ENCODE measurements around the gene USP47. TPM values are rescaled to one million over a fixed set of nuclear protein-coding genes. Genes with fewer than 3 reads are reported as not detected.

Gene USP47
- total RNA-seq, 1 donor from 2014 or later: 71.7 TPM

DNA sequence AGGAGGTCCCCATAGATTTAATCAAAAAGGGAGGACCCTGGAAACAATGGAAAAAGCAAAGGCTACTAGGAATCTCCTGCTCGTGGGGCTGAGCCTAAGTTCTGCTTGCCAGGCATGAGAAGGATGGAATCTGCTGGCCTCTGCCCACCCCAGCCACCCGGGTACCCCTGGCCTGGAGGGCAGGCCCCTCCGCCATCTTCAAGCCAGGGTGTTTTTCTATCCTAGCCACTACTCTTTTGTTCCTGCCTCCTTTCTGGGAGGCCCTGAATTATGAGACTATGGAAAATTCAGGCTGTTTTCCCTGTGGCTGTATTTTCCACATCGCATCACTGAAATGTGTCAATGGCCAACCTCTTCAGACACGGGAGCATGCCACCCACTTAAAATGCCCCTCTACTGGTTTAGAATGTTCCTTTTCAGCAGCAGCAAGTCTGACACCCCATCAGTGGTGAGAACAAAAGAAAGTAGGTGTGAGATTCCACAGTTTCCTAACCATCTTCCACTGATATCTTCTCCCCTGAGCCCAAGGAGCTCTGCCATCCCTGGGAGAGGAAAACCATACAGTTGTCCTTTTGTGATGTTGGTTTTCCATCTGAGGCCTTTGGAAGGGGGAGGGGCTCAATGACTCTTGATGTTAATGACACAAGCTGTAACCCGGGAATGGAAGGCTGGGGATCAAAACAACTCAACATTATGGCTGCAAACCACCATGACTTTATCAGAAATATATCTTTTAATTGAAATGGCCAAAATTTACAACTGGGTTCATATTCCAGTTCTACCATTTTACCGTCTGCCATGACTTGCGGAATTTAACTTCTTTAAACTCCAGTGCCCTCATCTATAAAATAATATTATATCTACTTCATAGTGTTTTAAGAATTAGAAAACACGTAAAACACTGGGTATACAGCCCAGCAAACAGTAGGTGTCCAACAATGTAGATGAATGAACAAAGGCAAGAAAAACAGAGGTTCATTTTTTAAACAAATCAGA is 144.5 kb downstream of the USP47 start:
- Histone ChIP-seq H3K4me2 (no peak overlapping the region), H2AFZ (replicated peaks) (no peak overlapping the region), H3K9me3 (ENCODE audit: low read depth) (no peaks in the 10 kb centered on the region), H3F3A (ENCODE audit: low read depth) (no peaks in the 10 kb centered on the region), H4K20me1 (ENCODE audit: low read depth) (no peaks in the 10 kb centered on the region), H3K79me2 (ENCODE audit: low read depth) (no peaks in the 10 kb centered on the region), H3K27ac (no peak overlapping the region), H3K4me1 (no peaks in the 10 kb centered on the region), H3K36me3 (no peaks in the 10 kb centered on the region), H3K4me3 (no peak overlapping the region), H3K9ac (no peak overlapping the region), H3K27me3 (no peaks in the 10 kb centered on the region)
- Mint-ChIP-seq H3K9me3 (peaks cover 4% of the 10 kb centered on the region), H3K27ac (no peak overlapping the region), H3K27me3 (ENCODE audit: insufficient read depth, low read depth) (no peaks in the 10 kb centered on the region), H3K36me3 (peaks cover 23% of the 10 kb centered on the region), H3K4me3 (no peak overlapping the region), H3K4me1 (peaks cover 4% of the 10 kb centered on the region)
- DNase-seq (ENCODE audit: low spot score): no peak
- TF ChIP-seq EZH2 (IDR thresholded peaks at IDR 0.05) (no peak), EZH2phosphoT487 (IDR thresholded peaks at IDR 0.05) (no peak)
- TF ChIP-seq, protein P1, sequence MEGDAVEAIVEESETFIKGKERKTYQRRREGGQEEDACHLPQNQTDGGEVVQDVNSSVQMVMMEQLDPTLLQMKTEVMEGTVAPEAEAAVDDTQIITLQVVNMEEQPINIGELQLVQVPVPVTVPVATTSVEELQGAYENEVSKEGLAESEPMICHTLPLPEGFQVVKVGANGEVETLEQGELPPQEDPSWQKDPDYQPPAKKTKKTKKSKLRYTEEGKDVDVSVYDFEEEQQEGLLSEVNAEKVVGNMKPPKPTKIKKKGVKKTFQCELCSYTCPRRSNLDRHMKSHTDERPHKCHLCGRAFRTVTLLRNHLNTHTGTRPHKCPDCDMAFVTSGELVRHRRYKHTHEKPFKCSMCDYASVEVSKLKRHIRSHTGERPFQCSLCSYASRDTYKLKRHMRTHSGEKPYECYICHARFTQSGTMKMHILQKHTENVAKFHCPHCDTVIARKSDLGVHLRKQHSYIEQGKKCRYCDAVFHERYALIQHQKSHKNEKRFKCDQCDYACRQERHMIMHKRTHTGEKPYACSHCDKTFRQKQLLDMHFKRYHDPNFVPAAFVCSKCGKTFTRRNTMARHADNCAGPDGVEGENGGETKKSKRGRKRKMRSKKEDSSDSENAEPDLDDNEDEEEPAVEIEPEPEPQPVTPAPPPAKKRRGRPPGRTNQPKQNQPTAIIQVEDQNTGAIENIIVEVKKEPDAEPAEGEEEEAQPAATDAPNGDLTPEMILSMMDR (IDR thresholded peaks at IDR 0.05): no peak

- H3K4me2 ChIP-seq: no peak overlapping the region
- no peak overlapping the region for H3K27ac Mint-ChIP-seq
- H3F3A ChIP-seq (ENCODE audit: low read depth): no peaks in the 10 kb centered on the region
- no peaks in the 10 kb centered on the region for H4K20me1 ChIP-seq (ENCODE audit: low read depth)
- H3K79me2 ChIP-seq (ENCODE audit: low read depth): no peaks in the 10 kb centered on the region
- H3K36me3 Mint-ChIP-seq: peaks cover 21% of the 10 kb centered on the region
- H3K4me3 Mint-ChIP-seq: no peak overlapping the region
- TF ChIP-seq EZH2phosphoT487 (IDR thresholded peaks at IDR 0.05) (no peak), EZH2 (IDR thresholded peaks at IDR 0.05) (no peak)
- TF ChIP-seq, protein P1 (IDR thresholded peaks at IDR 0.05): peak; percentile 38
- no peaks in the 10 kb centered on the region for H3K36me3 ChIP-seq
- no peak overlapping the region for H3K27ac ChIP-seq
- H3K4me1 ChIP-seq: no peaks in the 10 kb centered on the region
- H3K27me3 Mint-ChIP-seq (ENCODE audit: insufficient read depth, low read depth): no peaks in the 10 kb centered on the region
- no peak overlapping the region for H3K9ac ChIP-seq
- H2AFZ ChIP-seq (replicated peaks): no peak overlapping the region
- H3K4me1 Mint-ChIP-seq: peaks cover 5% of the 10 kb centered on the region
- no peak for DNase-seq (ENCODE audit: low spot score)
- no peaks in the 10 kb centered on the region for H3K9me3 ChIP-seq (ENCODE audit: low read depth)
- no peaks in the 10 kb centered on the region for H3K27me3 ChIP-seq
- H3K4me3 ChIP-seq: no peak overlapping the region
- H3K9me3 Mint-ChIP-seq: no peaks in the 10 kb centered on the region
These were observed 145.8 kb downstream of the USP47 start for GRCh38 chr11:11987503-11988022.

DNA sequence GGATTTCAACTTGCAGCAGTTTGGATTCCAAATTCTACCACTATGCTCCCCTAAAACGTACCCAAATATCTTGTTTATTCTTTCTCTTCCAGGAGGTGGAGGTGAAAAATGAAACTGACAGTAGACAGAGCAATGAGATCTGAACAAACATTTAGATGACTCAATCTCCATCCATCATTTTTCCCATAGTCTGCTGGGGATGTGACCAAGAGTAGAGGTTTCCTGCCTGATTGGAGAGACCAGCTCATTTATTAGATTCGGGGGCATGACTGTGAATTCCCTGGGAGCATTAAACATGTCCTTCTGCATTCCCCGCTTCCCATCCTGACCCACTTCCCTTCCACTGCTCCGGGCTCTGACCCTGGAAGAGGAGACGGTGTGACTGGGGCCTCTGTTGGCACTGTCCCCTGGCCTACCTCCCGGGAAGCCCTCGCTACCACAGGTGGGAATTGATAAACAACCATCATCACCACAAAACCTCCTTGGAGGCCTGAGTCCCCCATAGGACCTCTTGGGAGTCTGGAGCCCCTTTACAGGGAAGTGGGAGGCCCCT is 146.4 kb downstream of the USP47 start:
- Histone ChIP-seq H4K20me1 (ENCODE audit: low read depth) (no peaks in the 10 kb centered on the region), H3K4me1 (no peaks in the 10 kb centered on the region), H3K27ac (no peak overlapping the region), H3F3A (ENCODE audit: low read depth) (no peaks in the 10 kb centered on the region), H3K79me2 (ENCODE audit: low read depth) (no peaks in the 10 kb centered on the region), H3K4me2 (no peak overlapping the region), H2AFZ (replicated peaks) (no peak overlapping the region), H3K4me3 (no peak overlapping the region), H3K36me3 (no peaks in the 10 kb centered on the region), H3K9me3 (ENCODE audit: low read depth) (no peaks in the 10 kb centered on the region), H3K27me3 (no peaks in the 10 kb centered on the region), H3K9ac (no peak overlapping the region)
- Mint-ChIP-seq H3K4me1 (peaks cover 5% of the 10 kb centered on the region), H3K27me3 (ENCODE audit: insufficient read depth, low read depth) (no peaks in the 10 kb centered on the region), H3K9me3 (no peaks in the 10 kb centered on the region), H3K27ac (no peak overlapping the region), H3K4me3 (no peak overlapping the region), H3K36me3 (peaks cover 19% of the 10 kb centered on the region)
- no peak for TF ChIP-seq EZH2phosphoT487 (IDR thresholded peaks at IDR 0.05)
- TF ChIP-seq EZH2 (IDR thresholded peaks at IDR 0.05): no peak
- TF ChIP-seq, protein P1 (IDR thresholded peaks at IDR 0.05): no peak
- no peak for DNase-seq (ENCODE audit: low spot score)

Measured in neural progenitor cell (in vitro differentiated cells).